NCI-H2081 (cell line): Measurements from ENCODE around the gene MCTP2.

ENCODE experiments used
- DNase-seq, 2 experiments: peaks; one replicate each; lab custom pipeline; 2025; lab: John Stamatoyannopoulos, UW

MCTP2 gene

DNA sequence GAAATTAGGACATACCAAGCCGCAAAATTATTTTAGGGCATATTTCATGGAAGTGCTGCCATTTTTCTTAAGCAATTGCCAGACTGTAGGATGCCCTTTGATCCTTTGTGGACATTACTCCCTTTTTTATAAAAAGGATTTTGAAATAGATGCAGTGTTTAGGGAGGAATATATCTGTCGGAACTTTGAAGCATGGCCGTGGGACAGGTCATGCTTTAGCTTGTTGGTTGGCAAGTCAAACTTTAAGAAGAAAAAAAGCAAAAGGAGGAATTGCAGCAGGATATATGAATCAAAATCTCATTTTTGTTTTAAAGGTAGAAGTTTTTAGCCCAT is 122.1 kb downstream of the MCTP2 start:
- DNase-seq: no peak

DNA sequence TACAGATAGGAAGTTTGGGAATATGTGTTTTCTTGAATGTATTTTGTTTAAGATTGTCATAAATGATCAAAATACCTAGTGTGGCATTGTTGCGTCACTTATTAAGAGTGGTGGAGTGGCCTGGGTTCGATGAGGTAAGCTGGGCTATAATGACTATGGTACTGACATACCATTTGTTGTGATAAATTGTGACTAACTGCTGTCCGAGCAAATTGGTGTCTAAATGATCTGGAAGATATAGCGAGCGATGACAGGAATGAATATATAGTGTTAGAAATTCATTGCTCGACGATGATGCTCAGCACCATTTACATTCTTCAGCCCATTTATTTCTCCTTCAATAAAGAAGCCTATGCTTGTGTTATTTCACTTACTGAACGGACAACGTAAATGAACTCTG is 123.3 kb downstream of the MCTP2 start:
- DNase-seq: no peak

DNA sequence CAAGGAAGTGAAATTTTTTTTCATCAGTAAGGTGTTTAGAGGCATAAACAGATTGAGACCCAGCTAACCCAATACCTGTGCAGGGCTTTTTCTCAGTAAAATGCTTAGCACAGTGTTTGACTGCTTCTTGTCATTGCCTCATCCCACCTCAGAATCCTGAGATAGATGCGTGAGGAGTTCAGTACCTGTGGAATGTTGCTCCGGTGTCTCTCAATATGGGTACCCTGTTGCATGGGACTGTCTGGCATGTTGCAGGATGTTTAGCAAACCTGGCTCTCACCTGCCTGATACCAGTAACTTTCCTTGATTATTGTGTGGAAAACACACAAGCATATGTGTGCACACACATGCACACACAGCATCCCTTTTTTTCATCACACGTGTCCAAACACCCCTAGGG is 128.4 kb downstream of the MCTP2 start:
- DNase-seq: no peak

DNA sequence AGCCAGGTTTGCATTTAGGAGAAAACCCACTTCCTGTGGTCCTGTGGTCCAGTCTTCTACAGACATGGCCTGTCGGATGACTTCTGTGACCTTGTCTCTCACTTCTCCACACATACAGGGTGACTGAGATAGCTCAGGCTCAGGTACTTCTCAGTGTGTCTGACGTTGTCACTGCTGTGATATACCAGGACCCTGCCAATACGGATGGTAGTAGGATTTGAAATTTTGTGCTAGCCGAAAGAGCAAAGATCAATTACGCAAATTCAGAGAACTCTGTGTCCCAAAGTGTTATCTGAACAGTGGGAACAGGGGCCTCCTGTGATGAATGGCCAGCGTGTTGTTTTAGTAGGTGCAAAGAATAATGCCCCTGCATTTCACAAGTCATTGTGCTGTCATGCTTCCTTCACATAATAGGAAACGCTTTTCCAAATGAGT is 128.9 kb downstream of the MCTP2 start:
- no peak for DNase-seq

DNA sequence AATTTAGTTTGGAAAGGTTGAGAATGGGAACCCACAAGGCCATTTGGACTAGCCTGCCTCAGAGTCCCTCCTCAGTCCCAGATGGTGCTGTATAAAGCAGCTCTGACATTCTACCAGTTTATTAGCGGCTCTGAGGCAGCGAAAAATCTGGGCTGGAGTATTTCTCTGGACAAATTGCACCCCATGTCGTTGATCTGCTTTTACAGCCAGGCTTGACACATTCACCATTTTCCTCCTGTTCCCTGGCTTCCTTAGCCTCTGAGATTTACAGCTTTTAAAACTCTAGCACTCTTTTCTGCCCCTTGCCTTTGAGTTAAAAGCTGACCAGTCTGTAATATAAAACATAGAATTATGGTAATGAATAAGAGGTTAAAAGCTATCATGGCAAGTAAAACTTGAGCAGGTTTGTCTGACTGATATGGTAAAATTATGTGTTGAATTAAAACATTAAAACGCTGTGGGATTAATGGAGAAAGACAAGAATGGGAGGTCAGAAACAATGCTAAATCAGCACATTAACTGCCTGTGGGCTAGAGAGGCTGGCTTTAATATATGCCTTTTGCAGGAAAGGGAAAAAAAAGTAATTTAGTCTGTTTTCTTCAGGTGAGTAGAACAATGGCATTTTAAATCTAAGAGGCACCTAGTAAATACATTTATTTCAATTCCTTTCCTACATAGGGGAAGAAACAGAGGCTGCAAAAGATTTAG is 131.2 kb downstream of the MCTP2 start:
- no peak for DNase-seq

DNA sequence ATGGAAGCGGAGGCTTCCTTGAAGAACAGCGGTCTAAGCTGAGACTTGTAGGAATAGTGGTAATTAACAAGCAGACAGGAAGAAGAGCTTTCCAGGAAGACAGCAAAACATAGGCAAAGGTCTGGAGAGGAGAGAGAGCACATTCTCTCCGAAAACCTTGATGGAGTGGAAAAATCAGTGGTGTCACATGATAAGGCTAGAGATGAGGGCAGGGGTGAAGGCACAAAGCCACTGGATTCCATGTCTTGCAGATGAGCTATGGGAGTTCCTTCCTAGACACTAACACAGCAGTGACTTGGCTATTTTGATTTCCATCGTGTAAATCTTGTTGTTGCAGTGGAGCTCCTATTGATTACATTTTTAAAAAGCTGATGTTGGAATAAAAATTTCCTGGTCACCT is 132.0 kb downstream of the MCTP2 start:
- DNase-seq: no peak

DNA sequence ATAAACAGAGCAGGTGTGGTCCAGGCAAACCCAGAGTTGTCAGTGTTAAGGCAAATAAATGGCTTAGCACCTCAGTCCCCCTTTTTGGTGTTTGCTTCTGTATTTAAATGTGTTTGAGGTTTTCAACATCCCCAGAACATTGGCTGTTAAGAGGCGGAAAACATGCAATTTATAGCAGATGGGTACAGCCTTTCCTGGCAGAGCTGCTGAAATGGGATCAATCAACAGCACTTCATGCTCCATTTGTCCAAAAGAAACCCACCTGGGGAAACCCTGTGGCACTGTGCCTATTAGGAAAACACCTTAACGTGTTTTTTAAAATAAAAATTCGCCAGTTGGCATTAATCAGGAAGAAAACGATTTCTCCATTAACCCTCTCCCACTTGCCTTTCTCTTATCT is 135.4 kb downstream of the MCTP2 start:
- DNase-seq: peak; percentile 90 to 99

DNA sequence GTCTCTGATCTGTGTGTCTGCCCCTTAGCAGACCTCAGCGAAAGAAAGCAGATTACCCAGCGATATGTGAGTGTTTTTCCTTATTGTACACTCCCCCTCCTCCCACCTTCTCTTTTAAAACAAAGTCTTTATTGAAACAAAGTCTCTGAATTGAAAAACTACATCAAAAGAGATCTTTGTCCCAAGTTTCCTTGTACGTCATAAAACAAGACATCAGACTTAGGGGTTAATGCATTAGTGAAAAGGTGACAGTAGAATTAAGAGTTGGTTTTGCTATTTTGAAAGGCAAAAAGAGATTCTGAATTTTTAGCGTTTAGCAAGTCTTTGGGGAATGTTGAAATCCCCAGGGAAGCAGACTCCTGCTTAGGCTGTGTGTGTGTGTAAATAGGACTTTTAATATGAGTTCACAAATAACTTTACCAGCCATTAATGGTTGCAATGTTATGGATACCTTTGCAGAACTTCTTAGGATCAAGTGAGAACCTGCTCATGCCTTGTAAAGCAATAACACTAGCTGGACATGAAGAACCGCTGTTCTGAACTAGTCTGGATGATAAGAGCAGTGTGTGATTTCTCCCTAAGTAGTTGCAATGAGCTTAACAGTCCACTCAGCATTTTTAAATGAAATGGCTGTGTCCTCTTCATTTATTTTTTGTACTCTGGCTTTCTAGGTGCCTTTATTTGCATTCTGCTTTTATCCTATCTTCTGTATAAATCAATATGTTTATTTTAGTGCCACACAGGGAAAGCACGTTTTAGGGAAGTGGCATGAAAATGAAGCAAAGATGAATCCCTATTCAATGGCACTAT is 136.6 kb downstream of the MCTP2 start:
- DNase-seq: peak in 1 of 2 experiments; percentile 23

DNA sequence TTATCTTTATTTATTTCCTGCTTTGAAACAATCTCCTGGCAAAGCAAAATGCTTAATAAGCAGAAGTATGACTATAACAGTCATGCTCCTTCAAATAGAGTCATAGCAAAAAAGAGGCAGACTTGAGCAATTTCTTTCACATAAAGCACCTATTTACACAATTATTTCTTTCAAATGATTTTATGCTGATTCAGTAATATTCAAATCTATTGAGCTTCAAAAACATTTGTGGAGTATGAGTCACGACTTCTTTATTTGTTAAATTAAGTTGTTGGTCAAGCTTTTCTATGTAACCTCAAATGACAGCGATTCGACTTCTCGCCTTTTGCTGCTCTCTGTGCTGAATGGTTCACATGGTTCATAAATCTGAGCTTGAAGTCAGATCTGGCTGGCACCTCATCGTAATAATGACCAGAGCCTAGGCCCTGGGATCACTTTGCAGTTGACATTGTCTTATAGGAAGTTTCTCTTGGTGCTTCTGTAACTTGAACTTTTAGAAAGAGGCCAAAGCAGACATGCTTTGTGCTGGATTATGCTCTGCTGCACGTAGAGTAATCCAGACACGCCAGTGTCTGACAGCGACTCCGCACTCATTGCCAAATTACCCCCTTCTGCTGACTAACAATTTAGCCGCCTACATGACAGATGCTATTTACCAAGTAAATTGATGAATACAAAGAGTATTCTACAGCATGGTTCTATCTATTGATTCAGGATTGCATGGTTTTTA is 139.0 kb downstream of the MCTP2 start:
- peak; percentile 80 to 96 for DNase-seq

DNA sequence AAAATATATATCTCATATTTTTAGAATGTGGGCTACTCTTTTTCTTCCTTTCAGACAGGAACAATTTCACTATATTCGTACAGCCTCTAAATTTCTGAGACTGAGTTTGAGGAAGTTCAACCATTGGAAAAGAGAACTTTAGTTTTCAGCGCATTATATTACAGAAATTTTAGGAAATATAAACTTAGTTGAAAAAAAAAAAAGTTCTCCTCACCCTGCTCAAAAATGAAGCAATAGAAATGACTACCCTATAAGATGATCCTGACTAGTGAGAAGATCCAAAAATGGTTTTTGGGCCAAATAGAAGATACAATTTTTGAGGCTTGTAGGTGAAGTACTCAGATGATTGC is 139.6 kb downstream of the MCTP2 start:
- no peak for DNase-seq

DNA sequence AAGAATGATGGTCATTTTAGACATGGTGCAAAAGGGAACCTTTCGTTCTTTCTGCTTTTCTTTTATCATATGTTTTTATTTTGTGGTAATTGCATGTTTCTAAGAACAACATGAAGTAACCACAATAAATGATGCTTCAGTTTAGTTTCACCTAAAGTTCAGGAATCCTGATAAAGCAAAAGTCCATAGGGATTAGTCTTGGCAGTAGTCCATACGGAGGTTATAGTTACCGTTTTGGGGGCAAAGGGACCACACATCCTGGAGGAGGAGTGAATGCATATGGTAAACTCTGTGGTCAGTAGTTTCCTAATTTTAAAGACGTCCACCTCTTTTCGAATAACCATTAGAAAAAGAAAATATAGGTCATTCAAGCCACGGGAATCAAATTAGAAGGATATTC is 141.5 kb downstream of the MCTP2 start:
- no peak for DNase-seq

DNA sequence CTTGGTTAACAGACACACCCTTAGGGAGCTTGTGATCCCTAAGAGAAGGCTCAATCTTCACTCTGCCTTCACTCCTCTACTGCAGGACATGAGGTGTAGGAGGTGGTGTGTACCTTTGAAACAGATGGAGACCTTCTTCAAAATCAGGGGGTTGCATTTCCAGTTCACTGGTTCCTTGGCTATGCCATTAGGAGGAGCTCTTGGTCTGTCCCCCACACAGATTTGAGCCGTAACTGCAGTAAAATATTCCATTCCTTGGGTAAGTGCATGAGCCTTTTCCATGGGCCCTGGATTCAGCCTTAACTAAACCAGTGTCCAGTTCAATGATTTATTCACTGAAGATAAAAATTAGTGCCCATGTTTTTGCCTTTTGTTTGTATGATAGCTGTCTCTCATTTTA is 144.6 kb downstream of the MCTP2 start:
- peak; percentile 18 to 59 for DNase-seq

DNA sequence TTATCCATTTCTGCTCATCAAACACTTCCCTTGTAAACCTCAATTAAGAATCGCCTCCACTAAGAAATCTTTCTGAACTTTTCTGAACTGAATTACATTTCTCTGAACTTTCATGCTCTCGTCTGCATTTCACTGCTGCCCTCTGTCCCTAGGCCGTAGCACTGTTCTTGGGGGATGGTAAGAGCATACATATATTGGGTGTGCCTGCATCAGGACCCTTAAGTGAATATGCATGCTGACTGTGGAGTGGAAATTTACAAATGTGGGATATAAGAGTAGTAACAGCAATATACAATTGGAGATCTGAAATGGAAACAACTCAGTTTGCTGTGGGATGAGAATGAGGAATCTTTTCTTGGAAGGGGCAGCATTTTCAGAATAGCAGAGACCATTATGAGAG is 148.6 kb downstream of the MCTP2 start:
- no peak for DNase-seq

DNA sequence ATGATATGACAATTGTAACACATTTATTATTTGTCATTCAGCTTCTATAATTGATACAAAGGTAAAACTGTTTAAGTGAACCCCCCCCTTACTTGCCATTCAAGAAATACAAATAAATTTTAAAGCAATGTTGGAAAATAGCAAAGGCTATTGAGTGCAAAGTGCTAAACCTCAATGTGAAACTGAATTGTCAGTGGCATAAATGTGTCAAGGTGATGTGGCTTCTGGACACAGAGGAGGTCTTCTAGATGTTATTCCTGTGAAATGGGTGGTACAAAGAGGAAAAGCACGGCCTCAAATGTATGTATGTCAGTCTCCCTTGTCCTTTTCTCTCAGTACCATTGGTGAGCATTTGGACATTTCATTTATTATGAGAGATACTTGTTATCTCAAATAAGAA is 149.4 kb downstream of the MCTP2 start:
- no peak for DNase-seq

DNA sequence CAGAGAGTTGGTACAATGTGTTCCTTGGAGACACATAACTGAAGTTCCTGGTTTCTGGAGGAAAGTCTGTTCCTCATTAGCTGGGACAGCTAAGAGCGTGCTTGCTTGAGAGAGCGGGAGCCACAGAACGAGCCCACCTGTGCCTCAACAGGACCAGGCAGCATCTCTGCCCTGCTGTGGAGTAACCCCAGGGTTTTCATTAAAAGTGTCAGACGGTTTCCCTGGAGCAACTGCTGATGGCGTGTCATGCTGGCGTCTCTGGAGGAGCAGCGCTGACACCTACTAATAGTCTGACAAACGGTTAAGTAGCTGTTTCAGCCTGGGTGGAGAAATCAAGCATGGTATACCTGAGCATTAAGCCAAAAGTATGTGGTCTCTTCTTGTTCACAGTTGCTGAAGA is 150.0 kb downstream of the MCTP2 start:
- DNase-seq: no peak

DNA sequence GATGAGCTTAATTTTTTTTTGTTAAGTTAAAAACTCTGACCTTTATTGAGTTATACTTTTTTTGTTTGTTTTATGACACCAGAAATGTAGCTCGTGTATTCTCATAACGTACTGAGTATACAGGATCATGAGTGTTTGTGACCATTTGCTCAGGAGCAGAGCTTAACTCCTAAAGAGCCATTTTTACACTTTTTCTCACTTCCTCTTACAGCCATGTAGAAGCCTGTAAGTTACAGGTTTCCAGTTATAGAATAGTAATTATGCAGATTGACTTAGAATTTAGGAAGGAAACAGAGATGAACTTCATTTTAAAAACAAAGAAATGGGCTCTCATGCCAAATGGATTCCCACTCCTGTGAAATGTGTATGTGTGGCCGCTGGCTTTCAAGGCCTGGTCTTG is 151.7 kb downstream of the MCTP2 start:
- DNase-seq: no peak

DNA sequence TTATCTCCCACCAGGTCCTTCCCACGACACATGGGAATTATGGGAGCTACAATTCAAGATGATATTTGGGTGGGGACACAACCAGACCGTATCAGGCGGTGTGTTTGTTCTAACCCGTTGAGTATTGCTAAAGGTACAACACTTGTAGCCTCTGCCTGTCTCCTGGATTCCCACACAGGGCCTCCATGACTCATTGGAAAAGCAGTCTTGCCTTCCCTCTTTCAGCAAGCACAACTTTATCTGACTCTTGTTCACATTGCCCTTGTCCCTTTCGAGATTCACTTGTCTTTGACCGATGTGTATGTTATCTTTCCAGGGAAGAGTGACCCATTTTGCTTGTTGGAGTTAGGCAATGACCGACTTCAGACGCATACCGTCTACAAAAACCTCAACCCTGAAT is 152.3 kb downstream of the MCTP2 start:
- DNase-seq: no peak

DNA sequence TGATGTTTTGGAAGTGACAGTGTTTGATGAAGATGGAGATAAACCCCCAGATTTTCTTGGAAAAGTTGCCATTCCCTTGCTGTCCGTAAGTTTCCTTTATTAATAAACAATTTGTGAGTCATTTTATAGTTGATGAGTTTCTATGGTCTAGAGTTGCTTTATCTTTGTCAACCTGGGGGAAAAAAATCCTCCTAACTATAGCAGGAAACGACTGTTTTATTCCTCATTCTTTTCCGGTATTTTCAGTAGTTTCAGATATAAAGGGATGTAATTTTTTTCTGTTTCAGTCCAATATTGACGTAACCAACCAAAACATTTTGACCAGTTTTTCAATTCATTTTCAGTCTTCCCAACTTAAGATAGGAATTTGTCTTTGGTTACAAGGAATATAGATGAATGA is 154.1 kb downstream of the MCTP2 start:
- no peak for DNase-seq

DNA sequence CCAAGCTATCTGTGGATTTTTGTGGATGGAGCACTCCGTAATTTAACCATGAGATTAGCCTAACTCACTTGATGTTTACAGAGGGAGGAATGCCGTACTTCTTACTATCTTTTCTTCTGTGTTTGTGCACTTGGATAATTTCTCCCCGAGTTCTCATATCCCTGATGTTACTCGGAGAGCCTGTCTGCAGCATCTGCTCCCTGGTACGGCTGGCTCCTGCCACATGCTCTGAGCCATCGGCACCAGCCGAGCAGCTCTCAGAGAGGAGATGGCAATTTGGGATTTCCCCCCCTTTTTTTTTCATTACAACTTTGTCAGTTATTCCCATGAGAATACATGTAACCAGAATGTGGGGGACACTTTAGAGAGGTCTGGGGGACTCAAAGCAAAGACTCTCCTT is 155.0 kb downstream of the MCTP2 start:
- no peak for DNase-seq

DNA sequence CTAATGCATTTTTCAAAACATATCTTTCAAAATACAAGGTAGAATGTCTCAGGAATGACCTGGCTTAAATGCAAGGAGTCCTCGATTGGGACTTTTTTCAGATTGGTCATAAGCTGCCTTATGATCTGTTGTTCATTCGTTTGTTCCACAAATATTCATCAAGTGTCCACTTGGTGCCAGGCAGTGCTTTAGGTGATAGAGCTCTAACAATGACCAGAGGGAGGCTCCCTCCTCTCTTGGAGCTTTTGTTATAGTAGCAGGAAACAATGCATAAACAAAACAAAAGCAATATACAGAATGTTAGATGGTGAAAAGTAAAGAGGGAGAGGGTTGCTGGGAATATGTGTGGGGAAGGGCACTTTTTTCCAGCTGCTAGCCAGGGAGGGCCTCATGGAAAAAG is 156.1 kb downstream of the MCTP2 start:
- no peak for DNase-seq

DNA sequence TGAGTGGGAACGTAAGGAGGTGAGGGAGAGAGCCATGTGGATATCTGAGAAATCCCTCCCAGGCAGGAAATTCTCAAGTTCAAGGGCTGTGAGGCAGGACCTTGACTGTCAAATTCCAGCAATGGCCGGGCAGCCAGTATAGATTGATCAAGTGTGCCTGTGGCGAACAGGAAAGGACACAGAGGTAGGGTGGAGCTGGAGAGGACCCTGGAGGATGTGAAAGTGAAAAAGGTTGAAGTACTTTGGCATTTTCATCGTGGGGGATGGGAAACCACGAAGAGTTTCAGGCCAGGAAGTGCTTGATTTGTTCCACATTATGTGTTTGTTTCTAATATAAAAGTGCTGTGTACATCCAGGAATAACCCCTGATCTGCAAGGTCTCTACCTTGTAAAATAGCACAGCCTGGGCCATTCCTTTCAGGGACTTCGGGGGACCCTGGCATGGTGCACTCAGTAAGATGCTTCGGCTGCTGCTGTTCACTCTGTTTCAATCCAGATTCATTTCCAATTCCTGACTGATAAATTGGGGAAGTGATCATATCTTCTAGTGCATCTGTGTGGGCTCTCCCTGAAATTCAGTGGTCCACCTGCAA is 156.6 kb downstream of the MCTP2 start:
- no peak for DNase-seq

DNA sequence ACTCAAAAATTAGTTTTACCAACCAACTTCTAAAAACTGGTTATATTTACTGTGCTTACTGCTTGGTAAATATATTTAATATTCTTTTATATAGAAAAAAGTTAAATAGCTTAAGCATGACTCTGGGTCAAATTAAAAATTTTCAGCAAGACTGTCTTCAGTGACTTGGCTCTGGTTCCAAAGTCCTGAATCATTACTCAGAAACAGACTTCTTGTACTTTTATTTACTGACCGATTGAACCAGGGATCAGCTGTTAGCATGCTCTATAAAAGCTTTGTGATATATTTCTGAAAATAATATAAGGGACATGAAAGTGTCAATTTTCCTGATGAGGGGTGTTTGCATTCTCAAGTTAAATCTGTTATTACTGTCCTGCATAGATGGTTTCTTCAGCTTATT is 164.3 kb downstream of the MCTP2 start:
- DNase-seq: peak in 1 of 2 experiments; percentile 12

DNA sequence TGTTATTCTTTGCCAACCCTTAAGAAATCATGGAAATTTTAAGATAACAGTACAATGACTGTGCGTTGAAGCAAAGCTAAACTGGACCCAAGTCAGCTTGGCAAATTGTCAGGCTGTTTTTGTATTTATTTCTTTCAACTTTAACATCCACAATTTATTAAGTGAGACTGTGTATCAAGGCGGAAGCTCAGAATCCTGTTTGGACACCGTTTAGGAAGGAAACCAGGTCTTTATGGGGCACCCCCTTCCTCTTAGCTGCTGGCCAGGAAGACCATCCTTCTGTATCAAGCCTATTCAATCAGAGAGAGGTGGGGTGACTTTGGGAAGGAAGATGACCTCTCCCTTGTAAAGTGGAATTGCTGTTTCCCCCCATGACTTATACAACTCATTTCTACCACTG is 166.0 kb downstream of the MCTP2 start:
- DNase-seq: no peak
